ENCODE data around the gene LAGE3. TPM values are rescaled to one million over a fixed set of nuclear protein-coding genes. Genes with fewer than 3 reads are reported as not detected.

The LAGE3 gene
- total RNA-seq, 1 experiment from 2014 or later, result 21.1 TPM

GRCh38 chrX:154440623-154441357, 38.3 kb downstream of the LAGE3 start:
- TF ChIP-seq CTCF (IDR thresholded peaks at IDR 0.05; ENCODE audit: unreplicated experiment), result no peak
- DNase-seq (ENCODE audit: unreplicated experiment), result no peak
- H3K9me3 Mint-ChIP-seq (ENCODE audit: unreplicated experiment), result no peaks in the 10 kb centered on the region
- H3K27me3 Mint-ChIP-seq (ENCODE audit: insufficient read depth, unreplicated experiment), result peaks cover under 1% of the 10 kb centered on the region
- no peak overlapping the region for H3K4me3 Mint-ChIP-seq (ENCODE audit: unreplicated experiment)
- BruUV-seq (replicated peaks), result no TSS peak
- H3K27ac Mint-ChIP-seq (ENCODE audit: low read depth, unreplicated experiment), result no peak overlapping the region
- intact Hi-C loops (cut with micrococcal nuclease), result loop anchor here (5.0 kb wide), 1 partner anchor 33 kb away; the partner anchor contains the start of gene DNASE1L1
- ChIA-PET POLR2A (interaction anchor here (0.9 to 1.1 kb wide), 2 partner anchors 12 to 42 kb away, joined by 3 to 4 read pairs; no protein-coding TSS in a partner anchor), CTCF (interaction anchor here (0.6 to 1.2 kb wide), 3 partner anchors 65 to 1808 kb away, joined by 3 to 4 read pairs (median 4); no protein-coding TSS in a partner anchor)
- H3K4me1 Mint-ChIP-seq (ENCODE audit: insufficient read depth, unreplicated experiment), result no peaks in the 10 kb centered on the region
- H3K36me3 Mint-ChIP-seq (ENCODE audit: insufficient read depth, unreplicated experiment), result peaks cover 30% of the 10 kb centered on the region

- CTCF ChIA-PET, result interaction anchor here (0.6 kb wide), 1 partner anchor 1807 kb away, joined by 4 read pairs; no protein-coding TSS in a partner anchor
- no peaks in the 10 kb centered on the region for H3K9me3 Mint-ChIP-seq (ENCODE audit: unreplicated experiment)
- no peak overlapping the region for H3K27ac Mint-ChIP-seq (ENCODE audit: low read depth, unreplicated experiment)
- no peak for TF ChIP-seq CTCF (IDR thresholded peaks at IDR 0.05; ENCODE audit: unreplicated experiment)
- peaks cover 40% of the 10 kb centered on the region for H3K36me3 Mint-ChIP-seq (ENCODE audit: insufficient read depth, unreplicated experiment)
- H3K4me1 Mint-ChIP-seq (ENCODE audit: insufficient read depth, unreplicated experiment), result no peaks in the 10 kb centered on the region
- no peaks in the 10 kb centered on the region for H3K27me3 Mint-ChIP-seq (ENCODE audit: insufficient read depth, unreplicated experiment)
- no peak for DNase-seq (ENCODE audit: unreplicated experiment)
- BruUV-seq (replicated peaks), result no TSS peak
- H3K4me3 Mint-ChIP-seq (ENCODE audit: unreplicated experiment), result no peak overlapping the region
- POLR2A ChIA-PET, result no interaction called here
- intact Hi-C loops (cut with micrococcal nuclease), result loop anchor here (5.0 kb wide), 1 partner anchor 33 kb away; the partner anchor contains the start of gene DNASE1L1
Measured at GRCh38 chrX:154439841-154440240, 39.2 kb downstream of the LAGE3 start.

GRCh38 chrX:154437971-154438893, 40.8 kb downstream of the LAGE3 start:
- Mint-ChIP-seq H3K4me3 (ENCODE audit: unreplicated experiment) (peak overlapping the region; percentile 76), H3K9me3 (ENCODE audit: unreplicated experiment) (no peaks in the 10 kb centered on the region), H3K4me1 (ENCODE audit: insufficient read depth, unreplicated experiment) (no peaks in the 10 kb centered on the region), H3K27me3 (ENCODE audit: insufficient read depth, unreplicated experiment) (peaks cover 11% of the 10 kb centered on the region), H3K27ac (ENCODE audit: low read depth, unreplicated experiment) (no peak overlapping the region), H3K36me3 (ENCODE audit: insufficient read depth, unreplicated experiment) (peaks cover 34% of the 10 kb centered on the region)
- ChIA-PET CTCF (interaction anchor here (0.7 kb wide), 1 partner anchor 9 kb away, joined by 3 read pairs; no protein-coding TSS in a partner anchor), POLR2A (interaction anchor here (0.9 to 1.1 kb wide), 3 partner anchors 40 to 109 kb away, joined by 3 to 4 read pairs (median 4); partner anchors contain the start of genes G6PD, IKBKG and RPL10)
- BruUV-seq (replicated peaks), result TSS peak; percentile 8
- TF ChIP-seq CTCF (IDR thresholded peaks at IDR 0.05; ENCODE audit: unreplicated experiment), result no peak
- intact Hi-C loops (cut with micrococcal nuclease), result no loop called here
- no peak for DNase-seq (ENCODE audit: unreplicated experiment)

All from MCF 10A (cell line).